Suprapubic skin (tissue), 3 donors: ENCODE results near the gene TTLL6.
A peak's percentile ranks its signal among the peaks of the same experiment; 100 is the strongest.

ENCODE experiments used
- CTCF ChIP-seq, 2 donors: fragments of 200-600 bp in 1 of 2; fragments of 450-650 bp in 1 of 2; sonication (generic) in 1 of 2; IDR thresholded peaks; one replicate each; pipeline ENCODE4 v1.5.1; 2016 to 2019; ENCODE audit warnings: antibody characterized with exemption in 2 of 2, mild to moderate bottlenecking in 1 of 2, moderate library complexity in 1 of 2
- EP300 ChIP-seq: sonication (generic); formaldehyde crosslinking; IDR thresholded peaks from one replicate; pipeline ENCODE4 v1.6.1; 2017; ENCODE audit warnings: antibody characterized with exemption
- POLR2A ChIP-seq, 2 donors: fragments of 450-650 bp; IDR thresholded peaks; one replicate each; pipeline ENCODE4 v1.6.1; 2017; ENCODE audit warnings: antibody characterized with exemption in 2 of 2, mild to moderate bottlenecking in 2 of 2, moderate library complexity in 2 of 2

GRCh38 chr17:48841395-48841831 lies 24.4 kb upstream of the TTLL6 start:
- TF ChIP-seq CTCF (IDR thresholded peaks at IDR 0.05): no peak
- no peak for TF ChIP-seq POLR2A (IDR thresholded peaks at IDR 0.05)
- peak; percentile 15 for TF ChIP-seq EP300
